ENCODE data around the gene AOPEP.

AOPEP gene

GRCh38 chr9:95074632-95075031, 348.1 kb downstream of the AOPEP start:
- FAIRE-seq, result no peak

GRCh38 chr9:95075700-95076099, 349.2 kb downstream of the AOPEP start:
- no peak for FAIRE-seq

- no peak for FAIRE-seq
These were observed 350.2 kb downstream of the AOPEP start for GRCh38 chr9:95076696-95077052.

- no peak for FAIRE-seq
These were observed 350.7 kb downstream of the AOPEP start for GRCh38 chr9:95077053-95077765.

- FAIRE-seq, result no peak
These were observed 351.4 kb downstream of the AOPEP start for GRCh38 chr9:95077766-95078370.

GRCh38 chr9:95078511-95078910, 352.0 kb downstream of the AOPEP start:
- no peak for FAIRE-seq

- FAIRE-seq, result no peak
These were observed 352.4 kb downstream of the AOPEP start for GRCh38 chr9:95078939-95079338.

- no peak for FAIRE-seq
These were observed 353.0 kb downstream of the AOPEP start for GRCh38 chr9:95079461-95079860.

- FAIRE-seq, result no peak
These were observed 354.6 kb downstream of the AOPEP start for GRCh38 chr9:95080961-95081647.

- FAIRE-seq, result no peak
These were observed 355.5 kb downstream of the AOPEP start for GRCh38 chr9:95081998-95082397.

GRCh38 chr9:95082401-95083084, 356.0 kb downstream of the AOPEP start:
- no peak for FAIRE-seq

GRCh38 chr9:95083086-95083768, 356.7 kb downstream of the AOPEP start:
- no peak for FAIRE-seq

GRCh38 chr9:95084254-95084934, 357.9 kb downstream of the AOPEP start:
- FAIRE-seq, result no peak

- no peak for FAIRE-seq
These were observed 358.7 kb downstream of the AOPEP start for GRCh38 chr9:95085036-95085770.

- no peak for FAIRE-seq
These were observed 359.5 kb downstream of the AOPEP start for GRCh38 chr9:95085861-95086563.

- FAIRE-seq, result no peak
These were observed 360.1 kb downstream of the AOPEP start for GRCh38 chr9:95086564-95086955.

GRCh38 chr9:95087659-95088242, 361.3 kb downstream of the AOPEP start:
- FAIRE-seq, result no peak

- FAIRE-seq, result no peak
These were observed 362.1 kb downstream of the AOPEP start for GRCh38 chr9:95088421-95089161.

- no peak for FAIRE-seq
These were observed 362.9 kb downstream of the AOPEP start for GRCh38 chr9:95089257-95090022.

Measured in G401.6 (cell line).